RWPE2 (cell line): ENCODE data around the gene ZFHX3.
"Not testable (repeated sequence)": the region's sequence is repeated elsewhere in the genome, so short reads cannot be mapped to it uniquely, and the experiment has no call there.

ENCODE experiments used
- ATAC-seq: fragments of 200-7000 bp; cut with Tn5 transposase; 3 replicates; pipeline ENCODE4 v1.9.1; 2021; ENCODE audit warnings: low read depth
- DNase-seq: peaks from one replicate; pipeline ENCODE4 v3.0.0-alpha.2; 2020; ENCODE audit warnings: low spot score
- H3K27ac ChIP-seq: fragments of 450-650 bp; 2 replicates; pipeline ENCODE4 v1.5.1; 2017; ENCODE audit warnings: mild to moderate bottlenecking; ENCODE audit not compliant: poor library complexity, severe bottlenecking
- H3K27me3 ChIP-seq: fragments of 250-450 bp; sonication (Bioruptor Pico); 2 replicates; pipeline ENCODE4 v1.5.1; 2021; ENCODE audit warnings: mild to moderate bottlenecking, moderate library complexity; ENCODE audit not compliant: insufficient read depth, poor library complexity, severe bottlenecking
- H3K36me3 ChIP-seq: fragments of 250-450 bp; sonication (Bioruptor Pico); 2 replicates; pipeline ENCODE4 v1.5.1; 2020; ENCODE audit warnings: low read depth, mild to moderate bottlenecking, moderate library complexity
- H3K4me1 ChIP-seq: fragments of 250-450 bp; sonication (Bioruptor Pico); 2 replicates; pipeline ENCODE4 v1.5.1; 2021; ENCODE audit warnings: mild to moderate bottlenecking, moderate library complexity; ENCODE audit not compliant: insufficient read depth, poor library complexity, severe bottlenecking
- H3K4me3 ChIP-seq: fragments of 250-450 bp; sonication (Bioruptor Pico); 2 replicates; pipeline ENCODE4 v1.5.1; 2021; ENCODE audit warnings: mild to moderate bottlenecking, moderate library complexity; ENCODE audit not compliant: severe bottlenecking
- H3K9me3 ChIP-seq: fragments of 250-450 bp; sonication (Bioruptor Pico); 2 replicates; pipeline ENCODE4 v1.5.1; 2021; ENCODE audit warnings: mild to moderate bottlenecking, moderate library complexity; ENCODE audit not compliant: severe bottlenecking
- TF ChIP-seq, protein P1 (sequence below): fragments of 450-650 bp; IDR thresholded peaks from one replicate; pipeline ENCODE4 v1.5.1; 2017; ENCODE audit warnings: mild to moderate bottlenecking, moderate library complexity; ENCODE audit not compliant: poor library complexity, severe bottlenecking

The ZFHX3 gene

GRCh38 chr16:73076324-73076810 lies 28.4 kb upstream of the ZFHX3 start:
- peaks cover 4% of the 10 kb centered on the region for H3K4me1 ChIP-seq
- H3K27ac ChIP-seq: no peak overlapping the region
- DNase-seq: no peak
- TF ChIP-seq, protein P1, sequence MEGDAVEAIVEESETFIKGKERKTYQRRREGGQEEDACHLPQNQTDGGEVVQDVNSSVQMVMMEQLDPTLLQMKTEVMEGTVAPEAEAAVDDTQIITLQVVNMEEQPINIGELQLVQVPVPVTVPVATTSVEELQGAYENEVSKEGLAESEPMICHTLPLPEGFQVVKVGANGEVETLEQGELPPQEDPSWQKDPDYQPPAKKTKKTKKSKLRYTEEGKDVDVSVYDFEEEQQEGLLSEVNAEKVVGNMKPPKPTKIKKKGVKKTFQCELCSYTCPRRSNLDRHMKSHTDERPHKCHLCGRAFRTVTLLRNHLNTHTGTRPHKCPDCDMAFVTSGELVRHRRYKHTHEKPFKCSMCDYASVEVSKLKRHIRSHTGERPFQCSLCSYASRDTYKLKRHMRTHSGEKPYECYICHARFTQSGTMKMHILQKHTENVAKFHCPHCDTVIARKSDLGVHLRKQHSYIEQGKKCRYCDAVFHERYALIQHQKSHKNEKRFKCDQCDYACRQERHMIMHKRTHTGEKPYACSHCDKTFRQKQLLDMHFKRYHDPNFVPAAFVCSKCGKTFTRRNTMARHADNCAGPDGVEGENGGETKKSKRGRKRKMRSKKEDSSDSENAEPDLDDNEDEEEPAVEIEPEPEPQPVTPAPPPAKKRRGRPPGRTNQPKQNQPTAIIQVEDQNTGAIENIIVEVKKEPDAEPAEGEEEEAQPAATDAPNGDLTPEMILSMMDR: no peak
- H3K36me3 ChIP-seq: no peaks in the 10 kb centered on the region
- no peak overlapping the region for H3K4me3 ChIP-seq
- no peak for ATAC-seq
- no peaks in the 10 kb centered on the region for H3K9me3 ChIP-seq
- no peaks in the 10 kb centered on the region for H3K27me3 ChIP-seq

GRCh38 chr16:73074382-73074781 lies 26.5 kb upstream of the ZFHX3 start:
- H3K27ac ChIP-seq: no peak overlapping the region
- no peak for ATAC-seq
- no peaks in the 10 kb centered on the region for H3K36me3 ChIP-seq
- peaks cover 18% of the 10 kb centered on the region for H3K4me1 ChIP-seq
- no peaks in the 10 kb centered on the region for H3K9me3 ChIP-seq
- H3K4me3 ChIP-seq: no peak overlapping the region
- no peaks in the 10 kb centered on the region for H3K27me3 ChIP-seq
- TF ChIP-seq, protein P1: no peak
- no peak for DNase-seq

DNA sequence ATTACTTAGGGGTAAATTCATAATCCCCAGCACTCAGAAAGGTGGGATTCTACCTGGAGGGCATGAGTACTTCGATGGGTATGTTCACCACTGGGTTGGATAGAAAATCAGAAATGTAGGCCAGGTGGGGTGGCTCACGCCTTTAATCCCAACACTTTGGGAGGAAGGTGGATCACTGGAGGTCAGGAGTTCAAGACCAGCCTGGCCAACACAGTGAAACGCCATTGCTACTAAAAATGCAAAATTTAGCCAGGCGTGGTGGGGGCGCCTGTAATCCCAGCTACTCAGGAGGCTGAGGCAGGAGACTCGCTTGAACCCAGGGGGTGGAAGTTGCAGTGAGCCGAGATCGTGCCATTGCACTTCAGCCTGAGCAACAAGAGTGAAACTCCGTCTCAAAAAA lies 24.1 kb upstream of the ZFHX3 start:
- not testable (repeated sequence) for ATAC-seq, H3K36me3 ChIP-seq, H3K4me3 ChIP-seq, H3K9me3 ChIP-seq, H3K27ac ChIP-seq, H3K27me3 ChIP-seq
- H3K4me1 ChIP-seq: peaks cover 40% of the 10 kb centered on the region
- peak; percentile 6 for DNase-seq

DNA sequence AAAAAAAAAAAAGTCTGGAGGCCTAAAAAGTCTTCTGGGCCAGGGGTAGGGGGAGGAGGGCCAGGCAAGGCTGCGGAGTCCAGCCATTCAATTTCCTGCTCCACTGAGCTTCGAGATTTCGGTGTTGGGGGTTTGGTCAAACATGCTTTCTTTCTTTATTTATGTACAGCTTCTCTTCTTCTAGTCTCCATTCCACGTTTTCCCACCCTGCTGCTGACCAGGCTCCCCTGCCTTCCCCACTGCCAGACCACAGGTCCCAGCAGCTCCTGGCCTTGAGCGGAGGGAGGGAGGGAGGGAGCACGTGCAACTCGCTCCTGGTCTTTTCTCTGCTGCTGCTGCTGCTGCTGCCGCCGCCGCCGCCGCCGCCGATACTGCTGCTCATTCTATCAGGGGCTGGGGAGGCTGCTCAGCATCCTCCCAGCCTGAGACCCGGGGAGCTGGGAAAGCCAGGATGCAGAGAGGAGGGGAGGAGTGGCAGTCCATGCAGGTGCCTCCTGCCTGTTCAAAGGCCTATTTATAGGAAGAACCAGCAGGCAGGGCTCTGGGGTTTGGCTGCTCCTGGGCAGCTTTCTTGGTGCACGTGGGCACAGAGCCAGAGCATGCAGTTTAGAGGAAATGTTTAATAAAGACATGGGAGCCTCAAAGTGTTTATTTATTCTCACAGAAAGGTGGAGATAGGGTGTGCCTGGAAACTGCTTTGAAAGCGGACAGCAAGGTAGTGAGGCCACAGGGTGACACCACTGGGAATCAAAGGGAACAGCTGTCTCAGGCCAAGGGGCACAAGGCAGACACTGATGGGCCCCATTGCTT lies 23.4 kb upstream of the ZFHX3 start:
- TF ChIP-seq, protein P1: no peak
- no peaks in the 10 kb centered on the region for H3K9me3 ChIP-seq
- H3K27me3 ChIP-seq: no peaks in the 10 kb centered on the region
- H3K4me3 ChIP-seq: no peak overlapping the region
- peaks cover 43% of the 10 kb centered on the region for H3K4me1 ChIP-seq
- no peak for ATAC-seq
- no peak for DNase-seq
- H3K27ac ChIP-seq: peak overlapping the region; percentile 98
- no peaks in the 10 kb centered on the region for H3K36me3 ChIP-seq

DNA sequence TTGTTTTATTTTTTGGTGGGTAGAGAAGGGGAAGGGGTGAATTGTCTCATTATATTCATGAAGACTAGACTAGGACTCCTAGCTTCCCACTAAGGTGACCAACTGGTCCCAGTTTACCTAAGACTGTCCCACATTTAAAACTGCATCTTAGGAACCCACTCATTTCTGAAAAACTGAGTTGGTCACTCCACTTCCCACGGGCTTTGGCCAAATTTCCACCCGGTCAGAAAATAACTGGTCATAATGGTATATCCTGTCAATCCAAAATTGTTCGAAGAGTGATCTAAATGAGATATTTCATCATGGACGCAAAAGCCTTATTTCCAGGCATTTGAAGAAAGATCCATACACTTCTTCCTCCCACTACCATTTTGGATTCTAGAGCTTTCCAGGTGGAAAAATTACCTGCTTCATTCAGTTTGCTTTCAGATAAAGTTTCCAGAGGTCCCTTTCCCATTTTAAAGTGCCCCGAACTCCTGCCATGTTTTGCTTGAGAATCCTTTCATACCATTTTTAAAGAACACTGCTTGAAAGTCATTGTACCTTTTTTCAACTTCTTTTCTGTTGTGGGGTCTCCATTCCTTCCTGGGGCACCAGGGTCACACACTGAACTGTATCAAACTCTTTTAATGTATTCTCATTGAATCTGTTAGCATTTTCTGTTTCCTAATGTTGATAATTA lies 21.8 kb upstream of the ZFHX3 start:
- DNase-seq: no peak
- no peaks in the 10 kb centered on the region for H3K27me3 ChIP-seq
- no peaks in the 10 kb centered on the region for H3K36me3 ChIP-seq
- TF ChIP-seq, protein P1: no peak
- H3K9me3 ChIP-seq: no peaks in the 10 kb centered on the region
- peaks cover 44% of the 10 kb centered on the region for H3K4me1 ChIP-seq
- no peak for ATAC-seq
- H3K27ac ChIP-seq: peak overlapping the region; percentile 98
- H3K4me3 ChIP-seq: no peak overlapping the region
